NB4 (cell line): ENCODE data around the gene CUL2.
"Not testable (repeated sequence)": the region's sequence is repeated elsewhere in the genome, so short reads cannot be mapped to it uniquely, and the experiment has no call there.

ENCODE experiments used
- DNase-seq: peaks from one replicate; pipeline ENCODE4 v3.0.0; 2010; ENCODE audit warnings: low read depth
- H3K4me3 ChIP-seq: one replicate; pipeline ENCODE4 v1.5.1; 2011; ENCODE audit warnings: mild to moderate bottlenecking, low read depth, low read length, moderate library complexity
- MYC ChIP-seq: IDR thresholded peaks from 2 replicates; pipeline ENCODE4 v1.6.1; 2011; ENCODE audit warnings: low read depth, low read length
- POLR2A ChIP-seq: IDR thresholded peaks from 2 replicates; pipeline ENCODE4 v1.6.1; 2011; ENCODE audit warnings: mild to moderate bottlenecking; ENCODE audit not compliant: insufficient read length; ENCODE audit errors: extremely low read depth
- TF ChIP-seq, protein P1 (sequence below): IDR thresholded peaks from 2 replicates; pipeline ENCODE4 v1.6.1; 2011; ENCODE audit warnings: low read depth, low read length
- TF ChIP-seq, protein P2 (sequence below): IDR thresholded peaks from one replicate; pipeline ENCODE4 v1.5.1; 2012; ENCODE audit warnings: low read depth, low read length

Gene CUL2

DNA sequence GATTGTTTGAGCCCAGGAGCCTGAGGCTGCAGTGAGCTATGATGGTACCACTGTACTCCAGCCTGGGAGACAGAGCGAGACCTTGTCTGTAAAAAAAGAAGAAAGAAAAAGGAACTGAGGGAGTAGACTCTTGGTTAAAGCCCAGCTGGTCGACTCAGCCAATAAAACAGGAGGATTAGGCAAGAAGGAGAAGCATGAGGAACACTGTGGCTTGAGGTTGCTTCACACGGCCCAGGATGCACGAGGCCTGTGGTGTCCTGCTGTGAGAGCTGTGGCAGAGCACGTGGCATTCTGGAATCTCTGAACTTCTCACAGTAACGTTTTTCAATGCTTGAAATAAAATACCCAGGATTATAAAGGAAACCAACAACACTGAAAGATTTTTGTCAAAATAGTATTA is 93.3 kb downstream of the CUL2 start:
- peak; percentile 95 for DNase-seq
- TF ChIP-seq POLR2A (no peak), MYC (peak; percentile 100)
- TF ChIP-seq, protein P1, sequence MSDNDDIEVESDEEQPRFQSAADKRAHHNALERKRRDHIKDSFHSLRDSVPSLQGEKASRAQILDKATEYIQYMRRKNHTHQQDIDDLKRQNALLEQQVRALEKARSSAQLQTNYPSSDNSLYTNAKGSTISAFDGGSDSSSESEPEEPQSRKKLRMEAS, result peak; percentile 100
- TF ChIP-seq, protein P2, sequence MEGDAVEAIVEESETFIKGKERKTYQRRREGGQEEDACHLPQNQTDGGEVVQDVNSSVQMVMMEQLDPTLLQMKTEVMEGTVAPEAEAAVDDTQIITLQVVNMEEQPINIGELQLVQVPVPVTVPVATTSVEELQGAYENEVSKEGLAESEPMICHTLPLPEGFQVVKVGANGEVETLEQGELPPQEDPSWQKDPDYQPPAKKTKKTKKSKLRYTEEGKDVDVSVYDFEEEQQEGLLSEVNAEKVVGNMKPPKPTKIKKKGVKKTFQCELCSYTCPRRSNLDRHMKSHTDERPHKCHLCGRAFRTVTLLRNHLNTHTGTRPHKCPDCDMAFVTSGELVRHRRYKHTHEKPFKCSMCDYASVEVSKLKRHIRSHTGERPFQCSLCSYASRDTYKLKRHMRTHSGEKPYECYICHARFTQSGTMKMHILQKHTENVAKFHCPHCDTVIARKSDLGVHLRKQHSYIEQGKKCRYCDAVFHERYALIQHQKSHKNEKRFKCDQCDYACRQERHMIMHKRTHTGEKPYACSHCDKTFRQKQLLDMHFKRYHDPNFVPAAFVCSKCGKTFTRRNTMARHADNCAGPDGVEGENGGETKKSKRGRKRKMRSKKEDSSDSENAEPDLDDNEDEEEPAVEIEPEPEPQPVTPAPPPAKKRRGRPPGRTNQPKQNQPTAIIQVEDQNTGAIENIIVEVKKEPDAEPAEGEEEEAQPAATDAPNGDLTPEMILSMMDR, result no peak
- no peak overlapping the region for H3K4me3 ChIP-seq

DNA sequence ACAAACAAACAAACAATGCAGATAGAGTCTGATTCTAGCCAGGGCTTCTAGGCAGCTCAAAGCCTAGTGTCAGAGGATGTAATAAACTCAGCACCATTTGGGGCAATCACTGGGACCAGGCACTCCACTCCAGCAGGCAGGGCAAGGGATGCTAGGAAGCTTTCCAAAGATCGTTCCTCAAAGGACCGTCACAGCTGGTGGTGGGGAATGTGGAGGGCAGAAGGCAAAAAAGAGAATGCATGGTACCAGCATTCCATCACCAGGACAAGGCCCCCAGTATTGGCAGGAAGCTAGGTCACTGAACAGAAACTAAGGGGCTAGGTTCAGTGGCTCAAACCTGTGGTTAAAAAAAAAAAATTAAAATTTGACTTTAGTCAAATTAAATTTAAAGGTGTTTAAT is 94.2 kb downstream of the CUL2 start:
- H3K4me3 ChIP-seq, result no peak overlapping the region
- TF ChIP-seq, protein P1, result no peak
- TF ChIP-seq, protein P2, result no peak
- TF ChIP-seq MYC (no peak), POLR2A (no peak)
- DNase-seq, result no peak

DNA sequence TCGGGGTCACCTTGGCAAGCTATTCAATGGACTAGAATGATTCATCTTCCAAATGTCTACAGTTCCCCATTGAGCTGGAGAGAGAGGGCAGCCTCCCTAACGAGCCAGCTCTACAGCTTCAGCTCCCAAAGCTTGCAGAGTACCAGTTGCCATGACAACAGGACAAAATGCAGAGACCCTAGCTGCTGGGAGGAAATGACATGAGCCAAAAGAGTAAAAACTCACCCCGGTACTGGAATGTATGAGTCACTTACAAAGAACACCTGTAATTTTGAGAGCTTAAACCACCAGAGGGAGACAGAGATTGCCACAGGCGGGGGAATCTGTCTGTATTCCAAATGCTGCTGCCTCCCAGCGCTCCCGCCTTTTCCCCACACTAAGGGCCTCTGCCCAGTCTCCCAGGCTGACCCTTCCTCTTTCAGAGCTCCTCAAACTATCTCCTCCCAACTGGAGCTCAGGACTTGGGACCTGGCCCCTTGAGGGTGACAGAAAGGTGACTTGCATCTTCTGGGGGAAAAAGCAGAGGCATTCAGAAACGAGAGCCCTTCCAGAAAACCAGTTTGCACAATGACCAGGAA is 95.5 kb downstream of the CUL2 start:
- DNase-seq, result peak; percentile 76
- no peak overlapping the region for H3K4me3 ChIP-seq
- TF ChIP-seq, protein P1, result no peak
- TF ChIP-seq, protein P2, result peak; percentile 47
- TF ChIP-seq POLR2A (no peak), MYC (no peak)

DNA sequence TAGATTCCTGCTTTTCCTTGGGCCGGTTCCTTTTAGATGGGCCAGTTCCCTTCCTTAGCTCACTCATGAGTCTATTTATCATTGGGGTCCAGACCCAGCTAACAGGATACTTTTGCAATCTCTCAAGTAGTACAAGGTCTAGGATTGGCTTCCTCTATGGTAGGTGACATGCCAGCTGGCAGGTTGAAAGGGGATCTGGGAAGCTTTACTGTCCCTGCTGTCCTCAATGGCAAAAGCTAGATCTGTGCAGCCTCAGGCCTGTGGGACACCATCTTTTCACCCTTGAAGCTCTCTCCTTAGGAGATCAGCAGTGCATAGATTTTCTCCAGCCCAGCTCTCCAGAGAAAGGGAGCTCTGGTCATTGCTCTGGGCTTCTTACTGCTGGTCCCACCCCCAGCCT is 96.4 kb downstream of the CUL2 start:
- DNase-seq, result no peak
- H3K4me3 ChIP-seq, result no peak overlapping the region
- TF ChIP-seq POLR2A (no peak), MYC (no peak)
- TF ChIP-seq, protein P2, result no peak
- TF ChIP-seq, protein P1, result no peak

DNA sequence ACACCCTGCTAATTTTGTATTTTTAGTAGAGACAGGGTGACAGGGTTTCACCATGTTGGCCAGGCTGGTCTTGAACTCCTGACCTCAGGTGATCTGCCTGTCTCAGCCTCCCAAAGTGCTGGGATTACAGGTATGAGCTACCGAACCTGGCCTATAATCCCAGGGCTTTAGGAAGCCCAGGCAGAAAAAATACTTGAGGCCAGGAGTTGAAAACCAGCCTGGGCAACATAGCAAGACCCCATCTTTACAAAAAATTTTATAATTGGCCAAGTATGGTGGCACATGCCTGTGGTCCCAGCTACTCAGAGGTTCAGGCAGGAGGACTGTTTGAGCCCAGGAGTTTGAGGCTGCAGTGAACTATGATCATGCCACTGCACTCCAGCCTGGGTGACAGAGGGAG is 99.0 kb downstream of the CUL2 start:
- not testable (repeated sequence) for H3K4me3 ChIP-seq, DNase-seq

DNA sequence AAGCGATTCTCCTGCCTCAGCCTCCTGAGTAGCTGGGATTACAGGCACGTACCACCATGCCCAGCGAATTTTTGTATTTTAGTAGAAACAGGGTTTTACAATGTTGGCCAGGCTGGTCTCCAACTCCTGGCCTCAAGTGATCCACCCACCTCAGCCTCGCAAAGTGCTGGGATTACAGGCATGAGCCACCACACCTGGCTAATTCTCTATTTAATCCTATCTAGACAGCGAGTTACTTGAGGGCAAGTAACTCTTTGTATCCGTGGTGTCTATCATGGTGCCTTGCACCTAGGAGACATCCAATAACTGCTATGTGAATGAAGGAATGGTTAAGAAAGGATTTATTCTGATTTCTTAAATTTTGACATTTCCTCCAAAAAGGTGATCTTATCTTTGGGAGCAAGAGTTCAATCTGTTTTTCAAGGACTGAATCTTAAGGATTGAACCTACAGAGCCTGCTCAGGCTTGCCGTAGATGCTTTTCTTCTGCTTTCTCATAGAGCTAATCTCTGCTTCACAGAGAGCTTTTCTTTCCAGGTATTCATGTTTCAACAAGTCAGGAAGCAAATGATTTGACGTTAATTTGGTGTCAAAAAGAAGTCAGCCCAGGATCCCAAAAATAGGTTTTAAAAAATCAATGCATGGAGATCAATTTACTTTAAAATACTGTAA is 101.6 kb downstream of the CUL2 start:
- DNase-seq, result no peak
- H3K4me3 ChIP-seq, result no peak overlapping the region
- TF ChIP-seq POLR2A (no peak), MYC (no peak)
- TF ChIP-seq, protein P2, result no peak
- TF ChIP-seq, protein P1, result no peak
